ENCODE data around the gene RTN1. TPM values are rescaled to one million over a fixed set of nuclear protein-coding genes. Genes with fewer than 3 reads are reported as not detected.

The RTN1 gene
- total and polyA plus RNA-seq, 2 of the 8 experiments (the other 6 are each of a cell fraction or from before 2014, with no cell fraction given), result 2.8 to 4.9 TPM

GRCh38 chr14:59913187-59913586 lies 42.6 kb upstream of the RTN1 start (continued):
- no peak for TF ChIP-seq EZH2 (IDR thresholded peaks at IDR 0.05; ENCODE audit: low read depth, low read length, severe bottlenecking)
- no peak for TF ChIP-seq KDM4A (IDR thresholded peaks at IDR 0.05; ENCODE audit: low read depth, low read length, severe bottlenecking)
- TF ChIP-seq GABPA (IDR thresholded peaks at IDR 0.05; ENCODE audit: borderline replicate concordance, insufficient read depth, low read length), result no peak

Measured in H1 (cell line).